CD4-positive, alpha-beta T cell (primary cell): ENCODE results near the gene FOXO4. TPM values are rescaled to one million over a fixed set of nuclear protein-coding genes. Genes with fewer than 3 reads are reported as not detected.

Experiments used
- ATAC-seq: fragments of 200-7000 bp; cut with Tn5 transposase; one replicate; pipeline ENCODE4 v1.10.0; 2022; ENCODE audit warnings: mild to moderate bottlenecking; ENCODE audit not compliant: poor library complexity
- CTCF ChIA-PET: fragments of 350-600 bp; sonication (Branson Sonifier 250); formaldehyde crosslinking; loops from one replicate; lab custom pipeline; 2021; ENCODE audit warnings: antibody characterized with exemption, inconsistent platforms; lab: Charles Lee
- POLR2A ChIA-PET: fragments of 350-600 bp; sonication (Branson Sonifier 250); formaldehyde crosslinking; loops from one replicate; lab custom pipeline; 2021; ENCODE audit warnings: antibody characterized with exemption, inconsistent platforms; lab: Charles Lee
- DNase-seq, 14 experiments: peaks; one replicate each; pipeline ENCODE4 v3.0.0-alpha.2; 2013 to 2020; ENCODE audit warnings: mixed read lengths in 2 of 14
- H3K27ac ChIP-seq, 2 donors: one replicate each; pipeline versions ENCODE4 v1.5.1 to v1.7.0; 2013; ENCODE audit warnings: low read length in 2 of 2, low read depth in 1 of 2, mild to moderate bottlenecking in 1 of 2
- H3K27me3 ChIP-seq, 2 experiments: 1 replicate in 1 of 2; 2 replicates in 1 of 2; pipeline versions ENCODE4 v1.6.1 to v1.7.0; 2013; ENCODE audit warnings: low read length in 2 of 2, control low read depth in 1 of 2, mild to moderate bottlenecking in 1 of 2, moderate library complexity in 1 of 2; ENCODE audit not compliant: insufficient read depth in 2 of 2, control insufficient read depth in 1 of 2
- H3K36me3 ChIP-seq: one replicate; pipeline ENCODE4 v1.6.1; 2013; ENCODE audit warnings: low read length, control low read depth; ENCODE audit not compliant: insufficient read depth
- H3K4me1 ChIP-seq: one replicate; pipeline ENCODE4 v1.6.1; 2013; ENCODE audit warnings: low read length, control low read depth; ENCODE audit not compliant: insufficient read depth
- H3K4me3 ChIP-seq: one replicate; pipeline ENCODE4 v1.5.1; 2013; ENCODE audit warnings: mild to moderate bottlenecking, low read length, moderate library complexity
- H3K9me3 ChIP-seq, 2 experiments: 1 replicate in 1 of 2; 2 replicates in 1 of 2; pipeline versions ENCODE4 v1.6.1 to v1.7.0; 2013; ENCODE audit warnings: low read length in 2 of 2, mild to moderate bottlenecking in 2 of 2, control low read depth in 1 of 2, moderate library complexity in 1 of 2; ENCODE audit not compliant: control insufficient read depth in 1 of 2, insufficient read depth in 1 of 2
- H3K27ac Mint-ChIP-seq: one replicate; pipeline ENCODE4 v1.8.0; 2020; ENCODE audit warnings: mixed read lengths
- H3K27me3 Mint-ChIP-seq: one replicate; pipeline ENCODE4 v1.8.0; 2021; ENCODE audit warnings: mixed read lengths
- H3K36me3 Mint-ChIP-seq: one replicate; pipeline ENCODE4 v1.8.0; 2021; ENCODE audit warnings: low read depth, mixed read lengths
- H3K4me1 Mint-ChIP-seq: one replicate; pipeline ENCODE4 v1.8.0; 2021; ENCODE audit warnings: low read depth, mixed read lengths
- H3K4me3 Mint-ChIP-seq: one replicate; pipeline ENCODE4 v1.8.0; 2020; ENCODE audit warnings: mild to moderate bottlenecking, mixed read lengths
- H3K9me3 Mint-ChIP-seq: one replicate; pipeline ENCODE4 v1.8.0; 2020; ENCODE audit warnings: mixed read lengths
- intact Hi-C, 2 experiments: fragments of 100-400 bp; cut with DNase I in 1 of 2; cut with micrococcal nuclease in 1 of 2; formaldehyde crosslinking; loops; one replicate each; pipeline versions ENCODE4 v1.15.1 to v1.9.0; 2023 to 2025; cut with DNase I, micrococcal nuclease
- total RNA-seq, 174 experiments: library from RNA in 2 of 174; stranded (reverse) in 2 of 174; gene quantifications; one replicate each; pipeline ENCODE4 v1.2.3 and lab custom pipeline; 2021 to 2026
- TF ChIP-seq, protein P1 (sequence below): fragments of 200-600 bp; IDR thresholded peaks from one replicate; pipeline ENCODE4 v1.8.0; 2022; ENCODE audit warnings: antibody characterized with exemption, mild to moderate bottlenecking

FOXO4 gene
- total RNA-seq, 2 experiments from 2014 or later, result 20.9 to 23.8 TPM

DNA sequence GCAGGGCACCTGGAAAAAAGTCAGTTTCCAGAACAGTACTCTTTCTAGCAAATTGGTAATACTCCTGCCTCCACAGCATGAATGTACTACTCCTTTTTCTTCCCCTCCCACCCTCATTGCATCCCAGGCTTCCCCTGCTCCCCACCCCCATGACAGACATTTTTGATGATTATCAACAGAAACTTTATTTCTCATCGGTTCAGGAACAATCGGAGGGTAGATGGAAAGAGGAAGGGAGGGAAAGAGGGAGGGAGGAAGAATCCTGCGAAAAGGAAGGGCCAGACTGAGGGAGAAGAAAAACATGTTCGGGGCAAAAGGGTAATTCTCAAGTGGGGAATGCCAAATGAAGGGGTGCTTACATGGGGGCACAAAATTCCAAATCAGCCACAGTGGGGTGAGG, 11.6 kb downstream of the FOXO4 start:
- POLR2A ChIA-PET, result no interaction called here
- CTCF ChIA-PET, result no interaction called here
- peaks cover 72% of the 10 kb centered on the region for H3K4me1 Mint-ChIP-seq
- H3K4me1 ChIP-seq, result peaks cover 75% of the 10 kb centered on the region
- H3K36me3 ChIP-seq, result peaks cover 37% of the 10 kb centered on the region
- H3K27ac Mint-ChIP-seq, result peak overlapping the region; percentile 99
- H3K27ac ChIP-seq, result peak overlapping the region; percentile 52 to 96
- no peaks in the 10 kb centered on the region for H3K9me3 ChIP-seq
- H3K27me3 Mint-ChIP-seq, result no peaks in the 10 kb centered on the region
- H3K4me3 Mint-ChIP-seq, result peak overlapping the region; percentile 98
- no peaks in the 10 kb centered on the region for H3K9me3 Mint-ChIP-seq
- H3K4me3 ChIP-seq, result peak overlapping the region; percentile 93
- peaks cover 66% of the 10 kb centered on the region for H3K36me3 Mint-ChIP-seq
- ATAC-seq (no peak), DNase-seq (no peak)
- intact Hi-C loops, result no loop called here
- no peaks in the 10 kb centered on the region for H3K27me3 ChIP-seq
- TF ChIP-seq, protein P1, sequence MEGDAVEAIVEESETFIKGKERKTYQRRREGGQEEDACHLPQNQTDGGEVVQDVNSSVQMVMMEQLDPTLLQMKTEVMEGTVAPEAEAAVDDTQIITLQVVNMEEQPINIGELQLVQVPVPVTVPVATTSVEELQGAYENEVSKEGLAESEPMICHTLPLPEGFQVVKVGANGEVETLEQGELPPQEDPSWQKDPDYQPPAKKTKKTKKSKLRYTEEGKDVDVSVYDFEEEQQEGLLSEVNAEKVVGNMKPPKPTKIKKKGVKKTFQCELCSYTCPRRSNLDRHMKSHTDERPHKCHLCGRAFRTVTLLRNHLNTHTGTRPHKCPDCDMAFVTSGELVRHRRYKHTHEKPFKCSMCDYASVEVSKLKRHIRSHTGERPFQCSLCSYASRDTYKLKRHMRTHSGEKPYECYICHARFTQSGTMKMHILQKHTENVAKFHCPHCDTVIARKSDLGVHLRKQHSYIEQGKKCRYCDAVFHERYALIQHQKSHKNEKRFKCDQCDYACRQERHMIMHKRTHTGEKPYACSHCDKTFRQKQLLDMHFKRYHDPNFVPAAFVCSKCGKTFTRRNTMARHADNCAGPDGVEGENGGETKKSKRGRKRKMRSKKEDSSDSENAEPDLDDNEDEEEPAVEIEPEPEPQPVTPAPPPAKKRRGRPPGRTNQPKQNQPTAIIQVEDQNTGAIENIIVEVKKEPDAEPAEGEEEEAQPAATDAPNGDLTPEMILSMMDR, result no peak

DNA sequence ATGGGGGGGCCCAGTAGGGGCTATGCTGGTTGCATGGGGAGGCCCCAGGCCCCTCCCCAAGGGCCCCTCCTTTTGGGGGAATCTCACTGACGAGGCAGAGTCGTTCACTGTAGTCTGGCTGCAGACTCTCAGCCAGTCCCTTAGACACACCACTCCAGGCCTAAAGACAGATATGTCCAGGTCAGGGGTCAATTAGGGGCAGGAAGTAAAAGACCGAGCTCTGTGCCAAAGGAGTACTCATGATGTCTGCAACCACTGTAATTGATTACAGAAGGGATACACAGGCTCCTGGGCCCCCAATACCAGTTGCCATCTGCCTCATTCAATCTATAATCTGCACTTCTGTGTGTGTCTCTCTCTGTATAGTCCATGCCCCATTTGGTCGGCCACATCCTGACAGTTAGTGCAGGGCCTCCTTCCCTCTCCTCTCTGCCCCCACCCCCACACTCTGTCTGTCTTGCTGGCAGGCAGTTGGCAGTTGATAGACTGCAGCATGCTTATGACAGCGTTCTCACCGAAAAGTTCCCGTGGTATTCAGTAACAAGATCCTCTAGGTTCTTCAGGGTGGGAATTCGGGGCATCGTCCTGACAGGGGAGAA, 12.2 kb downstream of the FOXO4 start:
- TF ChIP-seq, protein P1, result no peak
- ATAC-seq (peak; percentile 12), DNase-seq (peak in 8 of 14 experiments; percentile 28 to 70 (median 48))
- Mint-ChIP-seq H3K9me3 (no peaks in the 10 kb centered on the region), H3K4me1 (peaks cover 71% of the 10 kb centered on the region), H3K27ac (peak overlapping the region; percentile 99), H3K36me3 (peaks cover 68% of the 10 kb centered on the region), H3K27me3 (no peaks in the 10 kb centered on the region), H3K4me3 (peak overlapping the region; percentile 98)
- intact Hi-C loops, result no loop called here
- H3K4me1 ChIP-seq, result peaks cover 75% of the 10 kb centered on the region
- ChIA-PET CTCF (no interaction called here), POLR2A (interaction anchor here (0.7 to 1.1 kb wide), 2 partner anchors 11 to 40 kb away, joined by 3 to 6 read pairs; partner anchors contain the start of genes MED12 and SNX12)
- H3K9me3 ChIP-seq, result no peaks in the 10 kb centered on the region
- peaks cover 37% of the 10 kb centered on the region for H3K36me3 ChIP-seq
- peak overlapping the region; percentile 52 to 96 for H3K27ac ChIP-seq
- no peaks in the 10 kb centered on the region for H3K27me3 ChIP-seq
- peak overlapping the region; percentile 93 for H3K4me3 ChIP-seq

DNA sequence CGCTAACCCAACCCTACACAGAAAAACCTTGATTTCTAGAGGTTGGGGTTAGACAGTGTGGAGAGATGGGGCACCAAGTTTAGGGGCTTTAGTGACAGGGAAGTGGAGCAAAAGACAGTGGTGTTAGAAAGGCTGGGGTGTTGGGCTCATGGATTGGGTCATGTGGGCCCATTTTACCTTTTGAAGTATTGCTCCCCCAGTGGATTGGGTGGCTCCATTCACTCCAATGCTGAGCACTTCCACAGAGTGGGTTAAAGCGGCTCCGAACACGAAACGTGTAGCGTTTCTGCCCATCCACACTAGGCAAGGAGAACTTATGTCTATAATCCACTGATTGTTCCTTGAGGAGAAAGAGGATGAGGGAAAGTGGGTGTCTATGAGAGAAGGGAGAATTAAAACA, 13.4 kb downstream of the FOXO4 start:
- DNase-seq, result peak in 2 of 14 experiments; percentile 44 to 47
- ChIA-PET CTCF (no interaction called here), POLR2A (interaction anchor here (1.1 kb wide), 1 partner anchor 9 kb away, joined by 6 read pairs; the partner anchor contains the start of gene MED12)
- Histone ChIP-seq H3K4me3 (peak overlapping the region; percentile 93), H3K27ac (peak overlapping the region; percentile 96 to 99), H3K9me3 (no peaks in the 10 kb centered on the region), H3K4me1 (peaks cover 75% of the 10 kb centered on the region), H3K27me3 (no peaks in the 10 kb centered on the region), H3K36me3 (peaks cover 37% of the 10 kb centered on the region)
- no peaks in the 10 kb centered on the region for H3K9me3 Mint-ChIP-seq
- TF ChIP-seq, protein P1, result no peak
- H3K4me1 Mint-ChIP-seq, result peaks cover 64% of the 10 kb centered on the region
- ATAC-seq, result peak; percentile 18
- intact Hi-C loops, result loop anchor here in 1 of 2 experiments (1.0 kb wide), 1 partner anchor 11 kb away; no protein-coding TSS in a partner anchor
- H3K4me3 Mint-ChIP-seq, result peak overlapping the region; percentile 98
- no peaks in the 10 kb centered on the region for H3K27me3 Mint-ChIP-seq
- H3K36me3 Mint-ChIP-seq, result peaks cover 68% of the 10 kb centered on the region
- peak overlapping the region; percentile 99 for H3K27ac Mint-ChIP-seq
